GM12801 (cell line): ENCODE measurements around the gene F8.

Source experiments
- CTCF ChIP-seq: IDR thresholded peaks from one replicate; pipeline ENCODE4 v1.5.1; 2011; ENCODE audit warnings: control low read depth; ENCODE audit not compliant: insufficient read length; ENCODE audit errors: extremely low read depth

F8 gene

GRCh38 chrX:154834562-154834961 is 188.0 kb downstream of the F8 start, which contains the start of gene SMIM9:
Gene SMIM9, minus strand, starts transcription at chrX:154834662. Its CDS starts 3,806 bp downstream, at chrX:154830856.
- TF ChIP-seq CTCF = no peak

GRCh38 chrX:154833746-154834274 is 188.7 kb downstream of the F8 start:
- no peak for TF ChIP-seq CTCF

DNA sequence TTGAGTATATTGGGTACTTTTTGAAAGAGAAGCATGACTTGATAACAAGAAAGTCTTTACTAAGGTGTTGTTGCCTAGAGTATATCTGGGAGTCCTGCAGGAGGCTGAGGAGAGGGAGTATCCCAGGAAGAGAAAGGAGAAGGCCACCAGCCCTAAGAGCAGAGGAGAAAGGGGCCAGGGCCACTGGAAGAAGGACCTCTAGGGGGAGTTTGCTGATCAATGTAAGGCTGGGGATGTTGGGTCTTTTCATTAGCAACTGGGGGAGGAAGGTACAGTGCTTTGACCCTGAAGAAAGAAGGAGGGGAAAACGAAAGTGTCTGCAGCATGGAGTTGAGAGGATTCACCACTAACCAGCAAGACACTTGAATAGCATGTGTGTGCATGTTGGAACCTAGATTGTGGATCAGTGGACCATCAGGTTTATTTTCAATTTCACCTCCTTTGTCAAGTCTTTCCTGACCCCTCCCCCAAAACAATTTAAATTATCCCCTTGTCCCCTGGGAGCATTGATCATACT is 192.5 kb downstream of the F8 start:
- TF ChIP-seq CTCF = no peak

DNA sequence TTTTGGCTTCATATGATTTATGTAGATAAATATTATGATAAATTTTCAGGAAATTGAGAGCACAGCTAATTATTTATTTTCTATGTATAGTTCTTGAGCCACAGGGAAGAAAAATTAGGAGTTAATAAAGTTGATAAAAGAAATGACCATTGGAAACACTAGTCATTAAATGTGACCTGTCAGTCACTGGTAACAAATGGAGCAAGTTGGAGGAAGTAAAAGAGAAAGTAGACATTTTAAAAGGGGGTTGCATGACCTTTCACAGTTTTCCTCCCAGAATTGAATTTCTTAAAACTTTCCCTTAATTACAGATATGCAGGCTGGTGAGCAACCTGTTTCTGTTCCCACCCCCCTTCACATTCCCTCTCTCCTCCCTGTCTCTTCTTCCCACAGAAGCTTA is 193.4 kb downstream of the F8 start:
- no peak for TF ChIP-seq CTCF

DNA sequence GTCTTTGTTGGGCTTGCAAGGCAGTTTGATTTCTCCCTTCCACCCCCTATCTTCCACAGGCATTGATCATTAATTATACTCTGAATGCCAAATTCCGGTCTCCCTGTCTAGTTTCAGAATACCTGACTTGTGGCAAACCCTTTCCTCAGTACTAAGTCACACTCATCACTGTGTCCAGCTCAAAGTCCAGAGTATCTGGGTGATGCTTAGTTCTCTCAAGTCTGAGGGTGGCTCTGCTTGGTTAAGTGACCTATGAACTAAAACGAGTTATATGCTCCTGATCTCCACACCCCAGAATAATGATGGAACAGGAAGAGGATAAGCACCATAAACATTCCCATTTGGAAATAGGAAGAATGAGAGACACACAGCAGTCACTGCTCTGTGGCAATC is 194.5 kb downstream of the F8 start:
- TF ChIP-seq CTCF = no peak

DNA sequence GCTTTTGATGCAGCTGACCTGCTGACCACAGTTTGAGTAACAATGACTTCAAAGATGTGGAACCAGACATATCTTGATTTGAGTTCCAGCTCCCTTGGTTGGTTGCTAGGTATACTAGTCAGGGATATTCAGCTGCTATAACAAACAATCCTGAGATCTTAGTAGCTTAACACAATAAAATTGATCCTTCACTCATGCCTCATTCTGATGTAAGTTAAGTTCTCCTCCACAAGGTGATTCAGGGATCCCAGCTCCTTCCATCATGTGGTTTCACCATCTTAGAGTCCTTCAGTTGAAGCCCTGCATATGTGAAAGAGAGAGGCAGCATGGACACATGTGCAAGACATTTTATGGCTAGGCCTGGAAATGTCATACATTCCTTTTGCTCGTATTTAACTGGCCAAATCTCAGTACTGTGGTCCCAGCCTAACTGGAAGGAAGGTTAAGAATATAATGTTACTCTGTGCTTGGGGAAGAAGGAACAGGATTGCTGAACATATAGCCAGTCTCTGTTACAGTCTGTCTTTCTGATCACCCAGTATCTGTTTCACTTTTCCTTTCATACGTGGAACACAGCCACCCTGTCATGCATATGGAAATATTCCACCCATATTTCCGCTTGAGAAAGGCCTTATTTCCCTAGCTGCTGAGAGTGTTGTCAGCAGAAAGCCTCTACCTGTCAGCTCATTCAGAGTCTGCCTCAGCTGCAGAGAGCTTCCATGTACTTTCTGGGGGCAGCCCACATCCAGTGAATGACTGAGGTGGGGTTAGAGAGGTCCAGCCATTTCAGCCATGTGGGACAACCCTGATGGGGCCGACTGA is 195.1 kb downstream of the F8 start:
- TF ChIP-seq CTCF = no peak

DNA sequence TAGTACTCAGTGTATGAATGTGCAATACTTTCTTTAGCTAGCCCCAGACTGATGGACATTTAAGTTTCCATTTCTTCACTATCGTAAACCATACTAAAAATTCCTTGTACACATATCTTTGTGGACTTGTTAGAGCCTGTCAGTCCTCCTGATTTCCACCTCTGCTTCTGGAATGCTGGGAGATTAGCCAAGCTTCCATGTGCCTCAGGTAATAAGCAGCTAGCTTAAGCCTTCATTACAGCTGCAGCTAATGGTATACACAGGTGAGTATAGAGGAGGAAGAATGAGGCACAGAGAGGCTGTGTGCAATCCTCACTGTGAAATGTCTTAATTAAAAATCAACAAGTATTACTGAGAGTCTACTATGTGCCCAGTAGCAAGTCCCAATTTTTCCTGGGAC is 197.9 kb downstream of the F8 start:
- TF ChIP-seq CTCF = no peak
